ENCODE measurements around the gene GAS2L1. TPM values are rescaled to one million over a fixed set of nuclear protein-coding genes. Genes with fewer than 3 reads are reported as not detected.

Gene GAS2L1
- total and polyA plus RNA-seq, 4 donors = 3.8 to 40.1 (median 16.3) TPM

- Histone ChIP-seq H3K27me3 (ENCODE audit: control insufficient read depth in 3 of 3, insufficient read depth in 3 of 3, low read length in 2 of 3) (no peaks in the 10 kb centered on the region), H3K27ac (ENCODE audit: low read depth in 1 of 2, low read length in 1 of 2) (peak overlapping the region; percentile 96 to 97), H3K36me3 (ENCODE audit: control insufficient read depth in 4 of 4, insufficient read depth in 4 of 4, low read length in 4 of 4) (peaks cover 4 to 29% (median 14%) of the 10 kb centered on the region in 4 donors)
Observed at GRCh38 chr22:29266564-29267461, 39.6 kb upstream of the GAS2L1 start.

GRCh38 chr22:29267462-29267857 lies 39.0 kb upstream of the GAS2L1 start:
- peak overlapping the region; percentile 52 to 83 for H3K9ac ChIP-seq (ENCODE audit: insufficient read depth in 1 of 2, low read length in 2 of 2)
- H3K27me3 ChIP-seq (ENCODE audit: control insufficient read depth in 3 of 3, insufficient read depth in 3 of 3, low read length in 2 of 3) = no peaks in the 10 kb centered on the region
- no peaks in the 10 kb centered on the region for H3K9me3 ChIP-seq (ENCODE audit: control insufficient read depth in 4 of 4, insufficient read depth in 3 of 4, low read length in 3 of 4)
- peak overlapping the region; percentile 96 to 97 for H3K27ac ChIP-seq (ENCODE audit: low read depth in 1 of 2, low read length in 1 of 2)
- H3K4me3 ChIP-seq = peak overlapping the region; percentile 89
- WGBS, 2 donors = 0 to 1% methylated on average over 32 of the region's 32 CpGs
- DNase-seq (no peak), ATAC-seq (ENCODE audit: insufficient read depth, low FRiP score) (no peak)
- TF ChIP-seq CTCF (IDR thresholded peaks at IDR 0.05; ENCODE audit: control extremely low read depth, extremely low read depth) = no peak
- peaks cover 12 to 49% (median 24%) of the 10 kb centered on the region in 5 donors for H3K4me1 ChIP-seq (ENCODE audit: control insufficient read depth in 5 of 5, insufficient read depth in 5 of 5, low read length in 5 of 5)
- peaks cover 7 to 29% (median 14%) of the 10 kb centered on the region in 4 donors for H3K36me3 ChIP-seq (ENCODE audit: control insufficient read depth in 4 of 4, insufficient read depth in 4 of 4, low read length in 4 of 4)

More at GRCh38 chr22:29266564-29267461, 39.6 kb upstream of the GAS2L1 start:
- peak overlapping the region; percentile 89 for H3K4me3 ChIP-seq
- ATAC-seq (ENCODE audit: insufficient read depth, low FRiP score) (no peak), DNase-seq (no peak)
- 23 to 25% methylated on average over 13 of the region's 13 CpGs for WGBS, 2 donors
- peak overlapping the region; percentile 52 to 83 for H3K9ac ChIP-seq (ENCODE audit: insufficient read depth in 1 of 2, low read length in 2 of 2)
- H3K9me3 ChIP-seq (ENCODE audit: control insufficient read depth in 4 of 4, insufficient read depth in 3 of 4, low read length in 3 of 4) = no peaks in the 10 kb centered on the region
- TF ChIP-seq CTCF (IDR thresholded peaks at IDR 0.05; ENCODE audit: control extremely low read depth, extremely low read depth) = no peak
- H3K4me1 ChIP-seq (ENCODE audit: control insufficient read depth in 5 of 5, insufficient read depth in 5 of 5, low read length in 5 of 5) = peaks cover 12 to 43% (median 21%) of the 10 kb centered on the region in 5 donors

GRCh38 chr22:29267858-29268510 lies 38.5 kb upstream of the GAS2L1 start, which contains the start of the genes EWSR1 and RHBDD3:
Gene EWSR1 (plus strand): TSS chr22:29268268. CDS start chr22:29268337, 69 bp downstream.
Gene RHBDD3 (minus strand): TSS chr22:29267981. CDS start chr22:29265626, 2,355 bp downstream.
- Histone ChIP-seq H3K27ac (ENCODE audit: low read depth in 1 of 2, low read length in 1 of 2) (peak within 1 kb of the TSS; percentile 96 to 97), H3K9me3 (ENCODE audit: control insufficient read depth in 4 of 4, insufficient read depth in 3 of 4, low read length in 3 of 4) (no peaks in the 10 kb centered on the region), H3K4me1 (ENCODE audit: control insufficient read depth in 5 of 5, insufficient read depth in 5 of 5, low read length in 5 of 5) (peaks cover 12 to 51% (median 24%) of the 10 kb centered on the region in 5 donors), H3K27me3 (ENCODE audit: control insufficient read depth in 3 of 3, insufficient read depth in 3 of 3, low read length in 2 of 3) (no peaks in the 10 kb centered on the region), H3K36me3 (ENCODE audit: control insufficient read depth in 4 of 4, insufficient read depth in 4 of 4, low read length in 4 of 4) (peaks cover 11 to 33% (median 18%) of the 10 kb centered on the region in 4 donors), H3K4me3 (peak within 1 kb of the TSS; percentile 89), H3K9ac (ENCODE audit: insufficient read depth in 1 of 2, low read length in 2 of 2) (peak within 1 kb of the TSS; percentile 93 to 97)
- DNase-seq (peak; percentile 96 to 98 (median 97)), ATAC-seq (ENCODE audit: insufficient read depth, low FRiP score) (peak; percentile 90)
- WGBS, 2 donors = 0% methylated on average over 56 to 67 of the region's 67 CpGs
- peak; percentile 0 for TF ChIP-seq CTCF (IDR thresholded peaks at IDR 0.05; ENCODE audit: control extremely low read depth, extremely low read depth)
